Renal pelvis (tissue), 4 donors: ENCODE results near the gene OSBPL1A. TPM values are rescaled to one million over a fixed set of nuclear protein-coding genes. Genes with fewer than 3 reads are reported as not detected.

Source experiments
- DNase-seq: peaks from one replicate; pipeline ENCODE4 v3.0.0-alpha.2; 2013
- polyA plus RNA-seq, 3 donors: library from polyadenylated mRNA; unstranded; fragments of 120-200 nt; gene quantifications; one replicate each; pipeline ENCODE4 v1.2.1, GENCODE V29; 2013; ENCODE audit not compliant: insufficient read length in 3 of 3

Gene OSBPL1A
- polyA plus RNA-seq, 3 donors = 46.5 to 53.1 (median 48.5) TPM

- DNase-seq = no peak
These were observed 127.2 kb downstream of the OSBPL1A start for GRCh38 chr18:24270358-24270936.

- DNase-seq = no peak
These were observed 128.7 kb downstream of the OSBPL1A start for GRCh38 chr18:24268784-24269550.

GRCh38 chr18:24267878-24268277 is 129.7 kb downstream of the OSBPL1A start:
- no peak for DNase-seq

- DNase-seq = no peak
These were observed 131.5 kb downstream of the OSBPL1A start for GRCh38 chr18:24266131-24266530.

- no peak for DNase-seq
These were observed 132.0 kb downstream of the OSBPL1A start for GRCh38 chr18:24265502-24266064.

GRCh38 chr18:24263050-24263449 is 134.6 kb downstream of the OSBPL1A start:
- DNase-seq = no peak

GRCh38 chr18:24262087-24262486 is 135.5 kb downstream of the OSBPL1A start:
- no peak for DNase-seq

GRCh38 chr18:24259869-24260641 is 137.6 kb downstream of the OSBPL1A start:
- no peak for DNase-seq

GRCh38 chr18:24254071-24254470 is 143.6 kb downstream of the OSBPL1A start:
- DNase-seq = no peak

GRCh38 chr18:24249716-24250115 is 147.9 kb downstream of the OSBPL1A start:
- no peak for DNase-seq

GRCh38 chr18:24248359-24248758 is 149.3 kb downstream of the OSBPL1A start:
- no peak for DNase-seq

- no peak for DNase-seq
These were observed 151.5 kb downstream of the OSBPL1A start for GRCh38 chr18:24246143-24246542.

GRCh38 chr18:24244698-24245097 is 152.9 kb downstream of the OSBPL1A start:
- no peak for DNase-seq

- DNase-seq = no peak
These were observed 153.9 kb downstream of the OSBPL1A start for GRCh38 chr18:24243677-24244076.

GRCh38 chr18:24239341-24239740 is 158.3 kb downstream of the OSBPL1A start:
- DNase-seq = no peak

GRCh38 chr18:24238387-24238786 is 159.2 kb downstream of the OSBPL1A start:
- DNase-seq = no peak

- no peak for DNase-seq
These were observed 162.7 kb downstream of the OSBPL1A start for GRCh38 chr18:24234850-24235418.

GRCh38 chr18:24234330-24234729 is 163.3 kb downstream of the OSBPL1A start:
- no peak for DNase-seq

GRCh38 chr18:24232800-24233199 is 164.8 kb downstream of the OSBPL1A start:
- no peak for DNase-seq

GRCh38 chr18:24231773-24232735 is 165.6 kb downstream of the OSBPL1A start:
- peak; percentile 26 for DNase-seq

- DNase-seq = no peak
These were observed 166.9 kb downstream of the OSBPL1A start for GRCh38 chr18:24230766-24231165.
